ENCODE results near the gene EBNA1BP2. TPM values are rescaled to one million over a fixed set of nuclear protein-coding genes. Genes with fewer than 3 reads are reported as not detected.

Gene EBNA1BP2
- total and polyA plus RNA-seq, 2 of the 13 experiments (the other 11 are each of a cell fraction or from before 2014, with no cell fraction given): 27.1 to 102 TPM

DNA sequence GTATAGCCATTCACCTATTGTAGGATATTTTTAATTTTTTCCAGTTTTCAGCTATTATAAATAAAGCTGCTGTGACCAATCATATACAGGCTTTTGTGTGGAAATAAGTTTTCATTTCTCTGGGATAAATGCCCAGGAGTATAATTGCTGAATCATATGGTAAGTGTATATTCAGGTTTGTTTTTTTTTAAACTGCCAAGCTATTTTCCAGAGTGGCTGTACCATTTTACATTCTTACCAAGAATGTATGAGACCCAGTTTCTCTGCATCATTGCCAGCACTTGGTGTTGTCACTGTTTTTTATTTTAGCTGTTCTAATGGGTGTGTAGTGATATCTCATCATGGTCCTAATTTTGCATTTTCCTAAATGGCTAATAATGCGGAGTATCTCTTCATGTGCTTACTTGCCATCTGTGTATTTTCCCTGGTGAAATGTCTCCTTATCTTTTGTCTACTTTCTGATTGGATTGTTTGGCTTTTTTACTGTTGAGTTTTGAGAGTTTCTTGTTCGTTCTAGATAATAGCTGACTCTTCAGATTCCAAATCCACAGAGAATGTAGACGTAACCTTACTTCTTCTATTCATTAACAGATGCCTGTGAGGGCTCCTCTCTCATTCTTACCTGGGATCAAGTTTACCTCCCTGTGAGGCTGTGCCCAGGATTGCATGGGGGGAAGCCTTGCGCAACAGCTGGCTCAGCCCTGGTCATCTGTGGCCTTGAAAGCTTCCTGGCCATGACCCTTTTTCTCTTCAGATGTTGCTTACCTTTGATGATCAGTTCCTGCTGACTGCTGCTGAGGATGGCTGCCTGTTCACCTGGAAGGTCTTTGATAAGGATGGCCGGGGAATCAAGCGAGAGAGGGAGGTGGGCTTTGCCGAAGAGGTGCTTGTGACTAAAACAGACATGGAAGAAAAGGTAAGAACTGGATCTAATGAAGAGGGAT, 42.7 kb upstream of the EBNA1BP2 start (continued):
- TF ChIP-seq EP300 (IDR thresholded peaks at IDR 0.05; ENCODE audit: low read depth in 2 of 2, low read length in 2 of 2) (peak in 1 of 2 experiments; percentile 44; a peak in 1 of 4 replicates), EP300 (CRISPR knock-in tag; IDR thresholded peaks at IDR 0.05; ENCODE audit: borderline replicate concordance) (no peak), NR2F6 (IDR thresholded peaks at IDR 0.05) (peak; percentile 65), NR2F6 (CRISPR knock-in tag; IDR thresholded peaks at IDR 0.05) (peak; percentile 85), SMAD3 (CRISPR knock-in tag; IDR thresholded peaks at IDR 0.05) (0 out of 2 replicates have a peak, but pooled peaks have one; percentile 37), TEAD2 (CRISPR knock-in tag; IDR thresholded peaks at IDR 0.05) (no peak), FOXO1 (CRISPR knock-in tag; IDR thresholded peaks at IDR 0.05) (peak; percentile 54; the same call in 1 of the 2 replicates), SOX5 (CRISPR knock-in tag; IDR thresholded peaks at IDR 0.05; ENCODE audit: borderline replicate concordance) (peak; percentile 44; the same call in 1 of the 2 replicates), NCOA2 (CRISPR knock-in tag; IDR thresholded peaks at IDR 0.05) (peak; percentile 71), ZFAT (CRISPR knock-in tag; conservative IDR thresholded peaks at IDR 0.05) (no peak), FOXP1 (IDR thresholded peaks at IDR 0.05) (no peak), FOXP1 (CRISPR knock-in tag; IDR thresholded peaks at IDR 0.05) (peak; percentile 35; the same call in 1 of the 2 replicates), SAP130 (CRISPR knock-in tag; IDR thresholded peaks at IDR 0.05; ENCODE audit: low read depth) (peak; percentile 66; the same call in 1 of the 2 replicates), RXRB (CRISPR knock-in tag; IDR thresholded peaks at IDR 0.05; ENCODE audit: borderline replicate concordance) (peak; percentile 61; the same call in 1 of the 2 replicates), HOXA3 (CRISPR knock-in tag; IDR thresholded peaks at IDR 0.05) (0 out of 2 replicates have a peak, but pooled peaks have one; percentile 23), KAT8 (CRISPR knock-in tag; IDR thresholded peaks at IDR 0.05) (peak; percentile 45; the same call in 1 of the 2 replicates), SOX13 (IDR thresholded peaks at IDR 0.05) (no peak), SOX13 (CRISPR knock-in tag; conservative IDR thresholded peaks at IDR 0.05 in 1 of 2, IDR thresholded peaks at IDR 0.05 in 1 of 2) (peak in 1 of 2 experiments; percentile 28; a peak in 1 of 4 replicates), RARA (CRISPR knock-in tag; IDR thresholded peaks at IDR 0.05) (peak; percentile 92), SOX6 (IDR thresholded peaks at IDR 0.05) (no peak), SOX6 (CRISPR knock-in tag; IDR thresholded peaks at IDR 0.05) (peak; percentile 53; the same call in 1 of the 2 replicates)
- TF ChIP-seq, protein P1, sequence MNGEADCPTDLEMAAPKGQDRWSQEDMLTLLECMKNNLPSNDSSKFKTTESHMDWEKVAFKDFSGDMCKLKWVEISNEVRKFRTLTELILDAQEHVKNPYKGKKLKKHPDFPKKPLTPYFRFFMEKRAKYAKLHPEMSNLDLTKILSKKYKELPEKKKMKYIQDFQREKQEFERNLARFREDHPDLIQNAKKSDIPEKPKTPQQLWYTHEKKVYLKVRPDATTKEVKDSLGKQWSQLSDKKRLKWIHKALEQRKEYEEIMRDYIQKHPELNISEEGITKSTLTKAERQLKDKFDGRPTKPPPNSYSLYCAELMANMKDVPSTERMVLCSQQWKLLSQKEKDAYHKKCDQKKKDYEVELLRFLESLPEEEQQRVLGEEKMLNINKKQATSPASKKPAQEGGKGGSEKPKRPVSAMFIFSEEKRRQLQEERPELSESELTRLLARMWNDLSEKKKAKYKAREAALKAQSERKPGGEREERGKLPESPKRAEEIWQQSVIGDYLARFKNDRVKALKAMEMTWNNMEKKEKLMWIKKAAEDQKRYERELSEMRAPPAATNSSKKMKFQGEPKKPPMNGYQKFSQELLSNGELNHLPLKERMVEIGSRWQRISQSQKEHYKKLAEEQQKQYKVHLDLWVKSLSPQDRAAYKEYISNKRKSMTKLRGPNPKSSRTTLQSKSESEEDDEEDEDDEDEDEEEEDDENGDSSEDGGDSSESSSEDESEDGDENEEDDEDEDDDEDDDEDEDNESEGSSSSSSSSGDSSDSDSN (CRISPR knock-in tag; IDR thresholded peaks at IDR 0.05): no peak
- TF ChIP-seq, protein P2, sequence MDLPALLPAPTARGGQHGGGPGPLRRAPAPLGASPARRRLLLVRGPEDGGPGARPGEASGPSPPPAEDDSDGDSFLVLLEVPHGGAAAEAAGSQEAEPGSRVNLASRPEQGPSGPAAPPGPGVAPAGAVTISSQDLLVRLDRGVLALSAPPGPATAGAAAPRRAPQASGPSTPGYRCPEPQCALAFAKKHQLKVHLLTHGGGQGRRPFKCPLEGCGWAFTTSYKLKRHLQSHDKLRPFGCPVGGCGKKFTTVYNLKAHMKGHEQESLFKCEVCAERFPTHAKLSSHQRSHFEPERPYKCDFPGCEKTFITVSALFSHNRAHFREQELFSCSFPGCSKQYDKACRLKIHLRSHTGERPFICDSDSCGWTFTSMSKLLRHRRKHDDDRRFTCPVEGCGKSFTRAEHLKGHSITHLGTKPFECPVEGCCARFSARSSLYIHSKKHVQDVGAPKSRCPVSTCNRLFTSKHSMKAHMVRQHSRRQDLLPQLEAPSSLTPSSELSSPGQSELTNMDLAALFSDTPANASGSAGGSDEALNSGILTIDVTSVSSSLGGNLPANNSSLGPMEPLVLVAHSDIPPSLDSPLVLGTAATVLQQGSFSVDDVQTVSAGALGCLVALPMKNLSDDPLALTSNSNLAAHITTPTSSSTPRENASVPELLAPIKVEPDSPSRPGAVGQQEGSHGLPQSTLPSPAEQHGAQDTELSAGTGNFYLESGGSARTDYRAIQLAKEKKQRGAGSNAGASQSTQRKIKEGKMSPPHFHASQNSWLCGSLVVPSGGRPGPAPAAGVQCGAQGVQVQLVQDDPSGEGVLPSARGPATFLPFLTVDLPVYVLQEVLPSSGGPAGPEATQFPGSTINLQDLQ (CRISPR knock-in tag; IDR thresholded peaks at IDR 0.05): no peak
- TF ChIP-seq, protein P3, sequence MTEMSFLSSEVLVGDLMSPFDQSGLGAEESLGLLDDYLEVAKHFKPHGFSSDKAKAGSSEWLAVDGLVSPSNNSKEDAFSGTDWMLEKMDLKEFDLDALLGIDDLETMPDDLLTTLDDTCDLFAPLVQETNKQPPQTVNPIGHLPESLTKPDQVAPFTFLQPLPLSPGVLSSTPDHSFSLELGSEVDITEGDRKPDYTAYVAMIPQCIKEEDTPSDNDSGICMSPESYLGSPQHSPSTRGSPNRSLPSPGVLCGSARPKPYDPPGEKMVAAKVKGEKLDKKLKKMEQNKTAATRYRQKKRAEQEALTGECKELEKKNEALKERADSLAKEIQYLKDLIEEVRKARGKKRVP (CRISPR knock-in tag; IDR thresholded peaks at IDR 0.05): peak in 1 of 2 experiments; percentile 56; a peak in 2 of 4 replicates
- TF ChIP-seq, protein P4, sequence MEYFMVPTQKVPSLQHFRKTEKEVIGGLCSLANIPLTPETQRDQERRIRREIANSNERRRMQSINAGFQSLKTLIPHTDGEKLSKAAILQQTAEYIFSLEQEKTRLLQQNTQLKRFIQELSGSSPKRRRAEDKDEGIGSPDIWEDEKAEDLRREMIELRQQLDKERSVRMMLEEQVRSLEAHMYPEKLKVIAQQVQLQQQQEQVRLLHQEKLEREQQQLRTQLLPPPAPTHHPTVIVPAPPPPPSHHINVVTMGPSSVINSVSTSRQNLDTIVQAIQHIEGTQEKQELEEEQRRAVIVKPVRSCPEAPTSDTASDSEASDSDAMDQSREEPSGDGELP (IDR thresholded peaks at IDR 0.05; ENCODE audit: borderline replicate concordance, low read depth): peak; percentile 86
